SK-N-SH treated with all-trans-retinoic acid at 6 μM for 48 hours (cell line): Measurements from ENCODE around the gene EMC10.

Experiments
- ATAC-seq: fragments of 200-7000 bp; cut with Tn5 transposase; 3 replicates; pipeline ENCODE4 v1.9.1; 2020; ENCODE audit warnings: mild to moderate bottlenecking, moderate library complexity
- ARNTL ChIP-seq: fragments of 450-650 bp; formaldehyde crosslinking; IDR thresholded peaks from 2 replicates; pipeline ENCODE4 v1.5.0; 2020; ENCODE audit warnings: low read depth, mild to moderate bottlenecking, moderate library complexity, borderline replicate concordance
- BACH2 ChIP-seq: fragments of 250-450 bp; sonication (Bioruptor Pico); IDR thresholded peaks from 2 replicates; pipeline ENCODE4 v1.9.0; 2021; ENCODE audit warnings: mild to moderate bottlenecking, borderline replicate concordance
- CSDC2 ChIP-seq: fragments of 250-450 bp; sonication (Bioruptor Pico); IDR thresholded peaks from 2 replicates; pipeline ENCODE4 v1.5.0; 2020; ENCODE audit warnings: mild to moderate bottlenecking, moderate library complexity
- ESRRG ChIP-seq: fragments of 250-450 bp; sonication (Bioruptor Pico); IDR thresholded peaks from 2 replicates; pipeline ENCODE4 v1.6.1; 2021; ENCODE audit warnings: mild to moderate bottlenecking
- GLIS3 ChIP-seq: fragments of 250-450 bp; sonication (Bioruptor Pico); IDR thresholded peaks from 2 replicates; pipeline ENCODE4 v1.5.0; 2020; ENCODE audit warnings: mild to moderate bottlenecking, moderate library complexity
- ISL1 ChIP-seq: fragments of 250-450 bp; sonication (Bioruptor Pico); IDR thresholded peaks from 2 replicates; pipeline ENCODE4 v2.1.2; 2022; ENCODE audit warnings: mild to moderate bottlenecking, moderate library complexity
- OSR1 ChIP-seq: fragments of 250-450 bp; sonication (Bioruptor Pico); IDR thresholded peaks from 2 replicates; pipeline ENCODE4 v1.8.0; 2022; ENCODE audit warnings: moderate library complexity, mild to moderate bottlenecking, inconsistent platforms
- PPARA ChIP-seq: fragments of 250-450 bp; sonication (Bioruptor Pico); IDR thresholded peaks from 2 replicates; pipeline ENCODE4 v1.5.0; 2020; ENCODE audit warnings: mild to moderate bottlenecking, borderline replicate concordance
- RARB ChIP-seq: fragments of 250-450 bp; sonication (Bioruptor Pico); IDR thresholded peaks from 2 replicates; pipeline ENCODE4 v1.8.0; 2021; ENCODE audit warnings: mild to moderate bottlenecking, moderate library complexity
- SNAI2 ChIP-seq: fragments of 250-450 bp; sonication (Bioruptor Pico); IDR thresholded peaks from 2 replicates; pipeline ENCODE4 v1.5.0; 2020; ENCODE audit warnings: mild to moderate bottlenecking, moderate library complexity
- TCF4 ChIP-seq: fragments of 250-450 bp; sonication (Bioruptor Pico); IDR thresholded peaks from 2 replicates; pipeline ENCODE4 v1.8.0; 2021; ENCODE audit warnings: mild to moderate bottlenecking, moderate library complexity, borderline replicate concordance
- TOX ChIP-seq: fragments of 250-450 bp; sonication (Bioruptor Pico); IDR thresholded peaks from 2 replicates; pipeline ENCODE4 v1.8.0; 2021; ENCODE audit warnings: mild to moderate bottlenecking, moderate library complexity, borderline replicate concordance
- ZC3H10 ChIP-seq: fragments of 250-450 bp; sonication (Bioruptor Pico); IDR thresholded peaks from 2 replicates; pipeline ENCODE4 v1.5.1; 2021; ENCODE audit warnings: mild to moderate bottlenecking, moderate library complexity
- ZFP3 ChIP-seq: fragments of 250-450 bp; sonication (Bioruptor Pico); IDR thresholded peaks from 2 replicates; pipeline ENCODE4 v1.5.0; 2020; ENCODE audit warnings: mild to moderate bottlenecking, moderate library complexity
- ZFP30 ChIP-seq: fragments of 450-650 bp; formaldehyde crosslinking; IDR thresholded peaks from 2 replicates; pipeline ENCODE4 v1.5.0; 2022; ENCODE audit warnings: mild to moderate bottlenecking, moderate library complexity
- ZNF565 ChIP-seq: fragments of 450-650 bp; formaldehyde crosslinking; conservative IDR thresholded peaks from 2 replicates; pipeline ENCODE4 v1.5.0; 2020; ENCODE audit warnings: low read depth, mild to moderate bottlenecking, moderate library complexity
- ZNF70 ChIP-seq: fragments of 450-650 bp; formaldehyde crosslinking; IDR thresholded peaks from 2 replicates; pipeline ENCODE4 v1.5.0; 2020; ENCODE audit warnings: mild to moderate bottlenecking, moderate library complexity
- ZNF8 ChIP-seq: fragments of 450-650 bp; formaldehyde crosslinking; IDR thresholded peaks from 2 replicates; pipeline ENCODE4 v1.5.0; 2020; ENCODE audit warnings: mild to moderate bottlenecking, moderate library complexity
- TF ChIP-seq, protein P1 (sequence below): fragments of 250-450 bp; sonication (Bioruptor Pico); IDR thresholded peaks from 2 replicates; pipeline ENCODE4 v1.5.0; 2020; ENCODE audit warnings: mild to moderate bottlenecking, moderate library complexity
- TF ChIP-seq, protein P2 (sequence below): fragments of 250-450 bp; sonication (Bioruptor Pico); IDR thresholded peaks from 2 replicates; pipeline ENCODE4 v1.5.1; 2020; ENCODE audit warnings: low read depth, mild to moderate bottlenecking, moderate library complexity
- TF ChIP-seq, protein P3 (sequence below): fragments of 250-450 bp; sonication (Bioruptor Pico); IDR thresholded peaks from 2 replicates; pipeline ENCODE4 v1.5.1; 2021; ENCODE audit warnings: mild to moderate bottlenecking, moderate library complexity
- TF ChIP-seq, protein P4 (sequence below): fragments of 250-450 bp; sonication (Bioruptor Pico); IDR thresholded peaks from 2 replicates; pipeline ENCODE4 v1.8.0; 2021; ENCODE audit warnings: low read depth, mild to moderate bottlenecking, moderate library complexity, borderline replicate concordance

EMC10 gene

DNA sequence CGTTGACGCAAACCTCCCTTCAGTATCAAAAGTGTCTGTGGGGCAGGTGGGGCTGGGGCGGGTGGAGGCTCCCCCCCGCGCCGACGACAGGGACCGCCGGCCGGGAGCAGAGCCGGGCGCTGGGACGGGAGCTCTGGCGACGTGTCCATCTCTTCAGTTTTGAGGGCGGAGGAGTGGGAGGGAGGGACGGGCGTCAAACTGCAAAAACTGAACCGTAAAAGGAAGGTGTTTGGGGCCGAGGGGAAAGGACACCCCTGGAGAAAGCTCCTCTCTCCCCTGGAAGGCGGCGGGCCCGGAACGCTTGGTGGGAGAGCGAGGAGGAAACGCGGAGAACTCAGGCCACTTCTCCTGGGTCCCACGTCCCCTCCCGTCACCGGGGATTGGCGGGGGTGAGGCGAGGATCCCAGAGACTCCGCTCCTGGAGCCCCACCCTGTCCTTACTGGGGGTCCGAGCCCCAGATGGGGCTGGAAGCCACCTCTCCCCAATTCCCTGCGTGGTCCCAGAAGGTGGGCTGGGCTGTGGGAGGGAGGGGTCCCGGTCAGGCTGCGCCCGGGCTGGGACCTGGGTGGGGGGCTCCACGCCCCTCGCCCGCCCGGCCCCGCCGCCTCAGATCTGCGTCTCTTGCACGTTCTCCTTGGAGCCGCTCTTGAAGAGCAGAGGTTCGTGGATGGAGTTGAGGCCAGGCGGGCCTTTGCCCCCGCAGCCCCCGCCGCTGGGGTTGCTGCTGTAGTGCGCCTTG, 40.8 kb downstream of the EMC10 start:
- no peak for ATAC-seq
- no peak for TF ChIP-seq TOX (CRISPR knock-in tag)
- TF ChIP-seq, protein P1, sequence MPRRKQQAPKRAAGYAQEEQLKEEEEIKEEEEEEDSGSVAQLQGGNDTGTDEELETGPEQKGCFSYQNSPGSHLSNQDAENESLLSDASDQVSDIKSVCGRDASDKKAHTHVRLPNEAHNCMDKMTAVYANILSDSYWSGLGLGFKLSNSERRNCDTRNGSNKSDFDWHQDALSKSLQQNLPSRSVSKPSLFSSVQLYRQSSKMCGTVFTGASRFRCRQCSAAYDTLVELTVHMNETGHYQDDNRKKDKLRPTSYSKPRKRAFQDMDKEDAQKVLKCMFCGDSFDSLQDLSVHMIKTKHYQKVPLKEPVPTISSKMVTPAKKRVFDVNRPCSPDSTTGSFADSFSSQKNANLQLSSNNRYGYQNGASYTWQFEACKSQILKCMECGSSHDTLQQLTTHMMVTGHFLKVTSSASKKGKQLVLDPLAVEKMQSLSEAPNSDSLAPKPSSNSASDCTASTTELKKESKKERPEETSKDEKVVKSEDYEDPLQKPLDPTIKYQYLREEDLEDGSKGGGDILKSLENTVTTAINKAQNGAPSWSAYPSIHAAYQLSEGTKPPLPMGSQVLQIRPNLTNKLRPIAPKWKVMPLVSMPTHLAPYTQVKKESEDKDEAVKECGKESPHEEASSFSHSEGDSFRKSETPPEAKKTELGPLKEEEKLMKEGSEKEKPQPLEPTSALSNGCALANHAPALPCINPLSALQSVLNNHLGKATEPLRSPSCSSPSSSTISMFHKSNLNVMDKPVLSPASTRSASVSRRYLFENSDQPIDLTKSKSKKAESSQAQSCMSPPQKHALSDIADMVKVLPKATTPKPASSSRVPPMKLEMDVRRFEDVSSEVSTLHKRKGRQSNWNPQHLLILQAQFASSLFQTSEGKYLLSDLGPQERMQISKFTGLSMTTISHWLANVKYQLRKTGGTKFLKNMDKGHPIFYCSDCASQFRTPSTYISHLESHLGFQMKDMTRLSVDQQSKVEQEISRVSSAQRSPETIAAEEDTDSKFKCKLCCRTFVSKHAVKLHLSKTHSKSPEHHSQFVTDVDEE: no peak
- TF ChIP-seq, protein P2, sequence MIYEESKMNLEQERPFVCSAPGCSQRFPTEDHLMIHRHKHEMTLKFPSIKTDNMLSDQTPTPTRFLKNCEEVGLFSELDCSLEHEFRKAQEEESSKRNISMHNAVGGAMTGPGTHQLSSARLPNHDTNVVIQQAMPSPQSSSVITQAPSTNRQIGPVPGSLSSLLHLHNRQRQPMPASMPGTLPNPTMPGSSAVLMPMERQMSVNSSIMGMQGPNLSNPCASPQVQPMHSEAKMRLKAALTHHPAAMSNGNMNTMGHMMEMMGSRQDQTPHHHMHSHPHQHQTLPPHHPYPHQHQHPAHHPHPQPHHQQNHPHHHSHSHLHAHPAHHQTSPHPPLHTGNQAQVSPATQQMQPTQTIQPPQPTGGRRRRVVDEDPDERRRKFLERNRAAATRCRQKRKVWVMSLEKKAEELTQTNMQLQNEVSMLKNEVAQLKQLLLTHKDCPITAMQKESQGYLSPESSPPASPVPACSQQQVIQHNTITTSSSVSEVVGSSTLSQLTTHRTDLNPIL (CRISPR knock-in tag): no peak
- no peak for TF ChIP-seq OSR1 (CRISPR knock-in tag)
- TF ChIP-seq ZNF8 (CRISPR knock-in tag): no peak
- no peak for TF ChIP-seq ZC3H10 (CRISPR knock-in tag)
- no peak for TF ChIP-seq CSDC2 (CRISPR knock-in tag)
- no peak for TF ChIP-seq ZFP3 (CRISPR knock-in tag)
- TF ChIP-seq SNAI2 (CRISPR knock-in tag): no peak
- TF ChIP-seq ZNF565 (CRISPR knock-in tag): no peak
- TF ChIP-seq ZNF70: no peak
- no peak for TF ChIP-seq PPARA (CRISPR knock-in tag)
- TF ChIP-seq, protein P3, sequence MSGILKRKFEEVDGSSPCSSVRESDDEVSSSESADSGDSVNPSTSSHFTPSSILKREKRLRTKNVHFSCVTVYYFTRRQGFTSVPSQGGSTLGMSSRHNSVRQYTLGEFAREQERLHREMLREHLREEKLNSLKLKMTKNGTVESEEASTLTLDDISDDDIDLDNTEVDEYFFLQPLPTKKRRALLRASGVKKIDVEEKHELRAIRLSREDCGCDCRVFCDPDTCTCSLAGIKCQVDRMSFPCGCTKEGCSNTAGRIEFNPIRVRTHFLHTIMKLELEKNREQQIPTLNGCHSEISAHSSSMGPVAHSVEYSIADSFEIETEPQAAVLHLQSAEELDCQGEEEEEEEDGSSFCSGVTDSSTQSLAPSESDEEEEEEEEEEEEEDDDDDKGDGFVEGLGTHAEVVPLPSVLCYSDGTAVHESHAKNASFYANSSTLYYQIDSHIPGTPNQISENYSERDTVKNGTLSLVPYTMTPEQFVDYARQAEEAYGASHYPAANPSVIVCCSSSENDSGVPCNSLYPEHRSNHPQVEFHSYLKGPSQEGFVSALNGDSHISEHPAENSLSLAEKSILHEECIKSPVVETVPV (CRISPR knock-in tag): no peak
- TF ChIP-seq RARB (CRISPR knock-in tag): no peak
- TF ChIP-seq TCF4: no peak

DNA sequence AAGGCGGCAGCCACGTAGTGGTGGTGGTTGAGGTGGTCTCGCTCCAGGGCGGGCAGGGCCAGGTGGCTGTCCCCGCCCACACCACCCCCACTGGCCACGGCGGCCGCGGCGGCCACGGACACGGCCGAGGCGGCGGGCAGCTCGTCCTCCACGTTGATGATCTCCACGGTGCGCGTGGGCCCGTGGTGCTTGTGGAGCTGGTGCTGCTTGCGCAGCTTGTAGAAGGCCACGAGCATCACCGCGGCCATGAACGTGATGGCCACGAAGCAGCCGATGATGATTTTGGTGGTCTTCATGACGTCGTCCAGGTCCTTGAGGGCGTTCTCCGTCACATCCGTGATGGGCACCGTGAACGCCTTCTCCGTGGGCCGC, 41.4 kb downstream of the EMC10 start:
- ATAC-seq: no peak
- TF ChIP-seq ESRRG (CRISPR knock-in tag) (no peak), ZNF70 (no peak), CSDC2 (CRISPR knock-in tag) (no peak)

DNA sequence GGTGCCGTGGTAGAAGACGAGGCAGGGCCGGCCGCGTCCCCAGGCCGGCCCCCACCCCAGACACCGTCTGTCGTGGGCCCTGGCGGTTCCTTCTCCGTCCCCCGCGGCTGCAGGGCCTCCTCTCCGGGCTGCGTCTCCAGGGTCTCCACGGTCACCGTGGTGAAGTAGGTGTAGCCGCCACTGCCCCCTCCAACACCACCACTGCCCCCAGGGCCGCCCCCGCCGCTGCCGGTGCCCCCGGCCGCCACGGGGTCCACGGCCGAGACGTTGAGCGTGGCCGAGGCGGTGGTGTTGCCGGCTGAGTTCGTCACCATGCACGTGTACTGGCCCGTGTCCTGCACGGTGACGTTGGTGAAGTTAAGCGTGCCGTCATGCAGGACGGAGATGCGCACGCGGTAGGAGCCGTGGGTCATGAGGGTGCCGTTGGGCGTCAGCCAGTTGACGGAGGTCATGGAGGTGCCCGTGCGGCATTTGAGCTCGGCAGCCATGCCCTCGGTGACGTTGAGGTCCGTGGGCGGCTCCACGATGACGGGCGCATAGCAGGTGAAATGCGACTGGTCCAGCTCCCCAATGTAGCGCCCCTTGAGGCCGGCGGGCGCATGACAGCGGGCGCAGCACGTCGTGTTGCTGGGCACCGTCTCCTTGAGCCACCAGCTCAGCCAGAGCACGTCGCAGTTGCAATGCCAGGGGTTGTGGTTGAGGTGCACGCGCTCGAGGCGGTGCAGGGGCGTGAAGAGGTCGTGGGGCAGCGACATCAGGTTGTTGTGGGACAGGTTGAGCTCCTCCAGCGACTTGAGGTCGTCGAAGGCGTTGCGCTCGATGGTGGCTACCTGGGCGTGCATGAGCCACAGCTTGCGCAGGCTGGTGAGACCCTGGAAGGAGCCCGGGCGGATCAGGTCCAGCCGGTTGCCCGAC, 42.0 kb downstream of the EMC10 start:
- ATAC-seq: no peak
- no peak for TF ChIP-seq GLIS3 (CRISPR knock-in tag)
- TF ChIP-seq BACH2 (CRISPR knock-in tag): no peak
- TF ChIP-seq TCF4: no peak
- no peak for TF ChIP-seq ZNF8 (CRISPR knock-in tag)
- TF ChIP-seq ESRRG (CRISPR knock-in tag): no peak
- no peak for TF ChIP-seq ISL1 (CRISPR knock-in tag)
- TF ChIP-seq ARNTL: no peak
- no peak for TF ChIP-seq PPARA (CRISPR knock-in tag)
- TF ChIP-seq, protein P1: no peak
- TF ChIP-seq ZFP30 (CRISPR knock-in tag): no peak
- no peak for TF ChIP-seq ZC3H10 (CRISPR knock-in tag)
- TF ChIP-seq, protein P3 (CRISPR knock-in tag): no peak
- TF ChIP-seq CSDC2 (CRISPR knock-in tag): no peak
- TF ChIP-seq, protein P4, sequence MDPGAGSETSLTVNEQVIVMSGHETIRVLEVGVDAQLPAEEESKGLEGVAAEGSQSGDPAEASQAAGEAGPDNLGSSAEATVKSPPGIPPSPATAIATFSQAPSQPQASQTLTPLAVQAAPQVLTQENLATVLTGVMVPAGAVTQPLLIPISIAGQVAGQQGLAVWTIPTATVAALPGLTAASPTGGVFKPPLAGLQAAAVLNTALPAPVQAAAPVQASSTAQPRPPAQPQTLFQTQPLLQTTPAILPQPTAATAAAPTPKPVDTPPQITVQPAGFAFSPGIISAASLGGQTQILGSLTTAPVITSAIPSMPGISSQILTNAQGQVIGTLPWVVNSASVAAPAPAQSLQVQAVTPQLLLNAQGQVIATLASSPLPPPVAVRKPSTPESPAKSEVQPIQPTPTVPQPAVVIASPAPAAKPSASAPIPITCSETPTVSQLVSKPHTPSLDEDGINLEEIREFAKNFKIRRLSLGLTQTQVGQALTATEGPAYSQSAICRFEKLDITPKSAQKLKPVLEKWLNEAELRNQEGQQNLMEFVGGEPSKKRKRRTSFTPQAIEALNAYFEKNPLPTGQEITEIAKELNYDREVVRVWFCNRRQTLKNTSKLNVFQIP: no peak
- no peak for TF ChIP-seq OSR1 (CRISPR knock-in tag)
- TF ChIP-seq, protein P2 (CRISPR knock-in tag): no peak
- no peak for TF ChIP-seq ZFP3 (CRISPR knock-in tag)
- TF ChIP-seq SNAI2 (CRISPR knock-in tag): no peak
- TF ChIP-seq ZNF70: no peak
